ENCODE results near the gene ROBO3. TPM values are rescaled to one million over a fixed set of nuclear protein-coding genes. Genes with fewer than 3 reads are reported as not detected.

ROBO3 gene
- total RNA-seq, 4 donors from 2014 or later, result 5.6 to 38.6 (median 17.0) TPM

- no peak for DNase-seq
- peaks cover 69% of the 10 kb centered on the region for H3K27me3 ChIP-seq
These were observed 7.0 kb downstream of the ROBO3 start for GRCh38 chr11:124872280-124872679.

GRCh38 chr11:124872741-124873140 lies 7.5 kb downstream of the ROBO3 start:
- TF ChIP-seq POLR2A (IDR thresholded peaks at IDR 0.05) (no peak), EP300 (IDR thresholded peaks at IDR 0.05; ENCODE audit: low read depth) (no peak), POLR2AphosphoS5 (IDR thresholded peaks at IDR 0.05) (no peak), CTCF (IDR thresholded peaks at IDR 0.05) (no peak)
- Histone ChIP-seq H3K27ac (no peak overlapping the region), H3K4me1 (peaks cover 0 to 29% (median 9%) of the 10 kb centered on the region in 4 donors), H3K36me3 (no peaks in the 10 kb centered on the region), H3K4me3 (no peak overlapping the region), H3K27me3 (peaks cover 64% of the 10 kb centered on the region), H3K9me3 (no peaks in the 10 kb centered on the region)
- intact Hi-C loops (cut with DNase I; ENCODE audit: low total_unique reads) (no loop called here), in situ Hi-C loops (cut with MboI; ENCODE audit: low pct_ligation_motif_present in 1 of 4, low pct_unique_long_range_greater_than_20kb in 1 of 4, low sequenced_read_pairs in 3 of 4) (loop anchor here in 1 of 4 donors (25.0 kb wide), 1 partner anchor 460 kb away; the partner anchor contains the start of gene OR8B4)
- no peak for DNase-seq
- WGBS, 2 donors (ENCODE audit: low coverage in 1 of 2), result 20 to 28% methylated on average over 1 to 9 of the region's 9 CpGs

More at GRCh38 chr11:124872280-124872679, 7.0 kb downstream of the ROBO3 start:
- in situ Hi-C loops (cut with MboI; ENCODE audit: low pct_ligation_motif_present in 1 of 4, low pct_unique_long_range_greater_than_20kb in 1 of 4, low sequenced_read_pairs in 3 of 4), result loop anchor here in 1 of 4 donors (25.0 kb wide), 1 partner anchor 460 kb away; the partner anchor contains the start of gene OR8B4
- TF ChIP-seq POLR2AphosphoS5 (IDR thresholded peaks at IDR 0.05) (no peak), EP300 (IDR thresholded peaks at IDR 0.05; ENCODE audit: low read depth) (no peak), POLR2A (IDR thresholded peaks at IDR 0.05) (no peak), CTCF (IDR thresholded peaks at IDR 0.05) (no peak)
- H3K27ac ChIP-seq, result no peak overlapping the region
- H3K4me1 ChIP-seq, result peaks cover 0 to 29% (median 8%) of the 10 kb centered on the region in 4 donors
- intact Hi-C loops (cut with DNase I; ENCODE audit: low total_unique reads), result no loop called here
- no peak overlapping the region for H3K4me3 ChIP-seq
- H3K9me3 ChIP-seq, result no peaks in the 10 kb centered on the region
- H3K36me3 ChIP-seq, result no peaks in the 10 kb centered on the region
- 76 to 80% methylated on average over 2 to 8 of the region's 8 CpGs for WGBS, 2 donors (ENCODE audit: low coverage in 1 of 2)

- Histone ChIP-seq H3K4me1 (peaks cover 0 to 22% (median 9%) of the 10 kb centered on the region in 4 donors), H3K36me3 (no peaks in the 10 kb centered on the region), H3K27ac (no peak overlapping the region), H3K9me3 (no peaks in the 10 kb centered on the region), H3K4me3 (no peak overlapping the region), H3K27me3 (peaks cover 52% of the 10 kb centered on the region)
- intact Hi-C loops (cut with DNase I; ENCODE audit: low total_unique reads) (no loop called here), in situ Hi-C loops (cut with MboI; ENCODE audit: low pct_ligation_motif_present in 1 of 4, low pct_unique_long_range_greater_than_20kb in 1 of 4, low sequenced_read_pairs in 3 of 4) (loop anchor here in 1 of 4 donors (25.0 kb wide), 1 partner anchor 462 kb away; the partner anchor contains the start of gene OR8B4)
- TF ChIP-seq EP300 (IDR thresholded peaks at IDR 0.05; ENCODE audit: low read depth), result no peak
- no peak for TF ChIP-seq POLR2AphosphoS5 (IDR thresholded peaks at IDR 0.05)
- no peak for TF ChIP-seq POLR2A (IDR thresholded peaks at IDR 0.05)
- TF ChIP-seq CTCF (IDR thresholded peaks at IDR 0.05), result no peak
- 20 to 74% methylated on average over 1 to 8 of the region's 8 CpGs for WGBS, 2 donors (ENCODE audit: low coverage in 1 of 2)
- DNase-seq, result no peak
These were observed 8.7 kb downstream of the ROBO3 start for GRCh38 chr11:124873951-124874350.

GRCh38 chr11:124874571-124875255 lies 9.5 kb downstream of the ROBO3 start:
- no peaks in the 10 kb centered on the region for H3K36me3 ChIP-seq
- no peak for DNase-seq
- H3K4me3 ChIP-seq, result no peak overlapping the region
- TF ChIP-seq POLR2AphosphoS5 (IDR thresholded peaks at IDR 0.05), result no peak
- TF ChIP-seq EP300 (IDR thresholded peaks at IDR 0.05; ENCODE audit: low read depth), result no peak
- TF ChIP-seq POLR2A (IDR thresholded peaks at IDR 0.05), result no peak
- no peak for TF ChIP-seq CTCF (IDR thresholded peaks at IDR 0.05)
- H3K27ac ChIP-seq, result no peak overlapping the region
- in situ Hi-C loops (cut with MboI; ENCODE audit: low pct_ligation_motif_present in 1 of 4, low pct_unique_long_range_greater_than_20kb in 1 of 4, low sequenced_read_pairs in 3 of 4) (loop anchor here in 1 of 4 donors (25.0 kb wide), 1 partner anchor 462 kb away; the partner anchor contains the start of gene OR8B4), intact Hi-C loops (cut with DNase I; ENCODE audit: low total_unique reads) (no loop called here)
- H3K9me3 ChIP-seq, result no peaks in the 10 kb centered on the region
- peaks cover 0 to 17% (median 9%) of the 10 kb centered on the region in 4 donors for H3K4me1 ChIP-seq
- H3K27me3 ChIP-seq, result peaks cover 44% of the 10 kb centered on the region
- 86% methylated on average over 7 of the region's 7 CpGs; no CpG with 5 or more reads in 1 of the 2 donors for WGBS, 2 donors (ENCODE audit: low coverage in 1 of 2)

All from transverse colon (tissue), 4 donors.